Stimulated activated CD8-positive, alpha-beta memory T cell treated with anti-CD3 and anti-CD28 coated beads, Interleukin-4, amount 100 ng/mL, for 48 hours (primary cell): ENCODE data around the gene VAMP3.
A peak's percentile ranks its signal among the peaks of the same experiment; 100 is the strongest.

ENCODE experiments used
- DNase-seq: peaks from one replicate; pipeline ENCODE4 v3.0.0-alpha.2; 2020

The VAMP3 gene

GRCh38 chr1:7824701-7825100, 53.6 kb downstream of the VAMP3 start:
- DNase-seq: no peak

DNA sequence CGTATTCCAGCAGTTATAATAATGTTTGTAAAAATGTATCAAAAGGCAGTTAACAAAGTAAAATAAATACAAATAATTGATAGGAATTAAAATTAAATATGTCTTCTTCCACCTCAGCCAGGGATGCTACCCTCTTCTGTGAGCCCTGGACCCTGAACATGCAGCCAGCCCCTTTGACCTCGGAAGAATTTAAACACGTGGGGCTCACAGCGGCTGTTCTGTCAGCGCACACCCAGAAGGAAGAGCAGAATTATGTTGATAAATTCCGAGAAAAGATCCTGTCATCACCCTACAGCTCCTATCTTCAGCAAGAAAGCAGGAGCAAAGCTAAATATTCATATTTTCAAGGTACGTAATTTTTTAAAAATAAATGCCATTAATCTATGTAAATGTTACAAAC, 55.3 kb downstream of the VAMP3 start:
- no peak for DNase-seq

GRCh38 chr1:7827126-7827955, 56.2 kb downstream of the VAMP3 start:
- DNase-seq: peak; percentile 50
